GM19240 (cell line): ENCODE data around the gene MAST2.
"Not testable (repeated sequence)": the region's sequence is repeated elsewhere in the genome, so short reads cannot be mapped to it uniquely, and the experiment has no call there.

Source experiments
- DNase-seq: peaks from one replicate; pipeline ENCODE4 v3.0.0; 2011; ENCODE audit warnings: low spot score; ENCODE audit not compliant: insufficient read length

Gene MAST2

GRCh38 chr1:46057215-46057614, 253.8 kb downstream of the MAST2 start:
- not testable (repeated sequence) for DNase-seq

GRCh38 chr1:46057781-46058180, 254.4 kb downstream of the MAST2 start:
- DNase-seq = no peak

GRCh38 chr1:46058936-46059335, 255.5 kb downstream of the MAST2 start:
- DNase-seq = no peak

GRCh38 chr1:46061146-46061545, 257.7 kb downstream of the MAST2 start:
- DNase-seq = no peak

- DNase-seq = no peak
These were observed 259.4 kb downstream of the MAST2 start for GRCh38 chr1:46062651-46063319.

GRCh38 chr1:46064708-46065107, 261.3 kb downstream of the MAST2 start:
- no peak for DNase-seq

- no peak for DNase-seq
These were observed 262.0 kb downstream of the MAST2 start for GRCh38 chr1:46065405-46065804.

GRCh38 chr1:46067652-46068051, 264.2 kb downstream of the MAST2 start:
- no peak for DNase-seq

GRCh38 chr1:46068525-46068924, 265.1 kb downstream of the MAST2 start:
- DNase-seq = no peak

GRCh38 chr1:46070164-46070814, 266.9 kb downstream of the MAST2 start:
- DNase-seq = no peak

GRCh38 chr1:46072975-46073374, 269.6 kb downstream of the MAST2 start:
- no peak for DNase-seq

GRCh38 chr1:46076343-46076742, 272.9 kb downstream of the MAST2 start:
- DNase-seq = no peak

GRCh38 chr1:46077644-46078043, 274.2 kb downstream of the MAST2 start:
- DNase-seq = no peak

GRCh38 chr1:46080257-46080656, 276.8 kb downstream of the MAST2 start:
- no peak for DNase-seq

- DNase-seq = no peak
These were observed 277.8 kb downstream of the MAST2 start for GRCh38 chr1:46081206-46081605.

- no peak for DNase-seq
These were observed 278.2 kb downstream of the MAST2 start for GRCh38 chr1:46081619-46082018.

GRCh38 chr1:46083579-46083978, 280.2 kb downstream of the MAST2 start:
- no peak for DNase-seq

- no peak for DNase-seq
These were observed 281.4 kb downstream of the MAST2 start for GRCh38 chr1:46084553-46085451.
